ENCODE results near the gene DENND1A. TPM values are rescaled to one million over a fixed set of nuclear protein-coding genes. Genes with fewer than 3 reads are reported as not detected.

Gene DENND1A
- total RNA-seq, 1 donor from 2014 or later = 9.0 TPM

DNA sequence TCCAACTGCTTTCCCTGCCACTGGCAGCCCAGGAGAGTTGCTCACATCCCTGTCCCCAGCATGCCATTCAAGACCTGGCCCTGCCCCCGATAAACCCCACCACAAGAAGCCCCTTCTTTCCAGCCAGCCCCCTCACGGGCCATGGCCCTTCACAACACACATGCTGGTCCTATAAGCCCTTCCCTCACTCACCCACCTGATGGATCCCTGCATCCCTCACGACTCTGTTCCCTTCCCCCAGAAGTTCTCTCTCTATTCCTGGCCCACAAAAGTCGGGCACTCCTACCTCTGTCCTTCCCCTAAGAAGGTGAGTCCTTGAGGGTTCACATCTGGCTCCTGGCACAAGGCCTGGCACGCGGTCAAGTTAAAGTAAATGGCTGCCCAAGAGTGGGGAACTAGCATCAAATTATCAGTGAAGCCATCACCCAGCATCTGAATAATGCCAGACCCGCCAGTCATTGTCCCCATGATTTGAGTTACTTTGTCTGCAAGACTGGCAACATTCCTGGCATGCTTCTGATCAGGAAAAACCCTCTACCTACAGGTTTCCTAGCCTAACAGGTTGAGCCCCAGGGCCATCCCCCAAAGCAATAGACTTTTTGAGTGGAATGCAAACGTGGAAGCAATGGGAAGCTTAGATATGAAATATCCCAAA is 508.0 kb downstream of the DENND1A start:
- ATAC-seq = no peak

GRCh38 chr9:123421186-123421585 is 508.7 kb downstream of the DENND1A start:
- ATAC-seq = no peak

DNA sequence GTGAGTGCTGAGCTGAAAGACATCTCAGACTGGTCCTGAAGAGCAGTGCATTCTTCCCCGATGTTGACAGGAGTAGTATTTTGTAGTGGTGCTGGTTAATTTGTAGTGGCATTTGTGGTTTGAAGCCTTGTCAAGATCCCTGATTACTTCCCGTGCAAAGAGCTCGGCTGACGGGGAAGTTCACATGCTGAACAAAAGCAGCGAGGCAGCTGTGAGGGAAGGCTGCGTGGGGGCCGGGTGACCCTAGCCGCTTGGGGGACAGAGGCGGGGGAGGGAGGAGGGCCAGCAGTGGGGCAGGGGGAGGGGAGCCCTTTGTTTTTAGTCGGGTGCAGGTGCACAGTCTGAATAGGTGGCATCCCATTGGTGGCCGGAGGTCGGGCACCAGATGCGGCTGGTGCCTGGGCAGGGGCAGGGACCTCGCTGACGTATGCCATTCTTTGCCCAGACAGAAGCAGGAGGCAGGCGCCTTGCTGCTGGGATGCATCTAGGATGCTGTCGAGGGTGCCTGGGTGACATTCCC is 509.3 kb downstream of the DENND1A start:
- no peak for ATAC-seq

GRCh38 chr9:123419721-123420591 is 510.0 kb downstream of the DENND1A start:
- no peak for ATAC-seq

- no peak for ATAC-seq
These were observed 510.8 kb downstream of the DENND1A start for GRCh38 chr9:123419091-123419490.

DNA sequence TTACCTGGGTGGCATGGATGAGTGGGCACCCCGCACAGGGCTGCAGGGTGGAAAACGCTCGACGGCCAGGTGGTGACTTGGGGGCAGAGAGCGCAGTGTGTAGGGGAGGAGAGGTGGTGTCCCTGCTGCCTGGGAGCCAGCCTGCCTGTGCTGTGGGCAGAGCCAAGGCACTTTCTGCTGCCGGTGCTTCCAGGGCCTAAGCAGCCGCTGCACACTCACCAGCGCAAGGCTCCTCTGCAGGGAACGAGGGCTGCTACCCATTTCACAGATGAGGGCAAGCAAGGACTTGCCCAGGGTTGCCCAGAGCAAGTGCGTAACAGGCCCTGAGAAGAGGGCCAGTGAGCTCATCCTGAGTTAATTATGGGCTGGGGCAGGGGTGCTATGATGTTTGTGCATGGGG is 511.4 kb downstream of the DENND1A start:
- ATAC-seq = no peak

DNA sequence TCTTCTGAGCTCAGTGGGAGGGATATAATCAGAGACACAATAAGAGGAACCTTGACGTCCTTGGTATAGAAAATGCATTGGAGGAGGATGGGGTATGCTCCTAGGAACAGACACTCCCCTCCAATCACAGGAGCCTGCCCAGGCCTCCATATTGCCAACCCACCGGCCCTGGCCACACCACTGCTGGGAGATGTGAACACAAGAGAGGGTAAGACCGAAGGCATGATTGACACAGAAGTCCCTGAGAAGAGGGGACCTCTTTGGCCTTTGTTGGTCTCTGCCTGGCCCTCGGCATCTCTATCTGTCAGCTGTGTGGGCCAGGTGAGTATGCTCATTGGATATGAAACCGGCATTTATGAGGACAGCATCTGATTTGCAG is 511.9 kb downstream of the DENND1A start:
- ATAC-seq = no peak

DNA sequence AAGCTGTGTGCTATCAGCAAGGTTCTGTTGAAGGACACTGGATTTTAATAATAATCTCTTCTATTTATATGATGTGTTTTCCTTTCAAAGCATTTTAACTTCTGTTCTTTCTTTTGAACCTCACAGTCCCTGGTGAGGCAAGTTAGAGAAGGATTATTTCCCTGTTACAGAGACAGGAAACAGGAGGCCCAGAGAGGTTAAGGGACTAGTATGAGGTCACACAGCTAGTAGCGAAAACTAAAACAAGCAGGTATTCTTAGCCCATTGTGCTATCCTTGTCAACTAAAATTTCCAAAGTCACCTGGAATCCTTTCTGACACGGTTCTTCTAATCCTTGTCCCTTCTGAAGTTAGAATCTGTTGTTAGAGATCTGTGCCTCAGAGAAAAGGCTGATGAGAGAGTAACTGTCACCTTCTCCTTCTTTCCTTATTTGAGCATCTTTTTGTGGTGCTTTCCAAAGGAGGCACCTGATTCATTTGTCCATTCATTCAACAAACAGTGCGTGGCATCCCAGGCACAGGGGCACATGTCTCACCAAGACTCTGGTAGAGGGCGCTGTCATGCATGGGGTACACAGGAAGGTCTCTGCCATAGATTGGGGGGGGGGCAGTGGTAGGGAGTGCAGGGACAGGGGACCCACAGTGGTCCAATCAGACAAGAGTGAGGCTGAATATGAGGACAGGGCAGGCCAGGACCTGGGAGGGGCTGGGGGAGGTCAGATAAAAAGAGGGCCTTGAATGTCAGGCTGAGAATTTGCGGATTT is 512.5 kb downstream of the DENND1A start:
- ATAC-seq = no peak

GRCh38 chr9:123416176-123416575 is 513.8 kb downstream of the DENND1A start:
- no peak for ATAC-seq

DNA sequence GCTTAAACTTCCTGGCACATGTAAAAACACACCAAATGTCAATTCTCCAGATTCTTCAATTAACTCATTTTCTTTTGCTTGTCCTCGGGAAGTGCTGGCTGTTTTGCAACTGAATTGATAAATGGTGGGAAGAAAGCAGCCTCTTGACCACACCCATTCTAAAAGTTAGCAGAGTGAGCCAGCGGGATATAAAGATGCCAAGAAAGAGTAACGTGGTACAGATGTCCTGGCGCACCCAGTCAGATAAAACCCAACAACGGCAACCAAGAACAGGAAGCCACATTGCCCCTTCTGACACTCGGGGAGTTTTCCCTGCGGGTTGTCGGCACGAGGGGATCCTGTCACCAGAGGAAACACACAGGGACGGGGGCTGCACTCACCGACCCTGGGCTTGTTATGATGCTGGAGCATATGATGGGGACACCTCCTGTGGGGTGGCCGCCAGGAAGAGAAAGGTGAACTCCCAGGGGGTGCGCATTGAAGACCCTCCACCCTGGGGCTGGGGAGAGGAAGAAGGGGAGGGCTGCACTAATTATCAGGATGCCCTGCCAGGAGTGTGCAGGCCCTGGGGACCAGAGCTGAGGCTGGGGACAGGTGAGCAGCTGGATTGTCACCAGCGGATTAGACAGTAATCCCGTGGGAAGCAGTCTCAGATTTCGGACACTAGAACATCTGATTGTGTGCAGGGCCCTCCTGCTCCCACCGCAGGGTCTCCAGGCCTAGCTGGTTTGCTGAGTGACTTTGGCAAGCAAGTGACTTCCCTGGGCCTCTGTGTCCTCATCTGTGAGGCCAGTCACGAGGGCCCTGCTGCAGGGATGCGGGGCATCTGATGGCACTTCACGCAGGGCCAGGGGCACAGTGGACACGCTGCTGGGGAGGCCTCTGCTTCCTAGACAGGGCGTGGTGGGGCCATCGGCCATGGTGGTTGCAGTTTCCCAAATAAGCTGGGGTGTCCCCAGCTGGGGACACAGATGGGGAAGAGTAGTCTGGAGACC is 514.7 kb downstream of the DENND1A start:
- ATAC-seq = no peak

DNA sequence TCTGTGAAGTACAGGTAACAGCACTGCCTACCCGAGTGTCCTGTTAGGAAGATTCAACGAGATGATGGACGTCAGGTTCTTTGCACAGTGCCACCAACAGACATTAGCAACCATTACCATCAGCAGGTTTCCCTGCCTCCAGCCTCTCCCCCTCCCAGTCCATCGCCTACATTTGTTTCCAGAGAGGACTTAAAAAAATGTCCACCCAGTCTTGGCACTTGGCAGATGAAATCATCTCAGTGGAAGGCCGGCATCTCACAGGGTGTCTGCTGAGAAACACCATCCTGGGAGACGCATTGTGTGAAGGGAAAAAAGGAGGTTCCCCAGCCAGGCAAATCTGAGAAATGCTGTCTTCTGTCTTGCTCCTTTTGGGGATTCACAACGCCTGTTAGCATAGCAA is 515.7 kb downstream of the DENND1A start:
- ATAC-seq = no peak

GRCh38 chr9:123412171-123412820 is 517.6 kb downstream of the DENND1A start:
- ATAC-seq = no peak

- ATAC-seq = no peak
These were observed 518.3 kb downstream of the DENND1A start for GRCh38 chr9:123411636-123412035.

DNA sequence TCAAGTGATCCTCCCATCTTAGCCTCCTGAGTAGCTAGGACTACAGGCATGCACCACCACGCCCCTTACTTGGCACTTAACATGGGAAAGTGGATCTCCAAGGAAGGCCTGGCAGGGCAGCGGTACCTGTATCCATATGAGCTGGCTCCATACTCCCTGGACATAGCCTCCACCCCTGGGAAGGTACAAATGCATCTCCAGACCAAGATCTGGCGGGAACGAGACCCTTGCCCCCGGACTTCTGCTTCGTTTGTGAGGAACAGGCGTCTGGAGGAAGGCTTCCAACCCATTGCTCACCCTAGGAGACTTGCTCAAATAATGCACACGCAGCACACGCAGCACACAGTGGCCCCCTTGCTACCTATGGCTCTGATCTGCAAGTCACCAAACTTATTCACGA is 518.7 kb downstream of the DENND1A start:
- ATAC-seq = no peak

DNA sequence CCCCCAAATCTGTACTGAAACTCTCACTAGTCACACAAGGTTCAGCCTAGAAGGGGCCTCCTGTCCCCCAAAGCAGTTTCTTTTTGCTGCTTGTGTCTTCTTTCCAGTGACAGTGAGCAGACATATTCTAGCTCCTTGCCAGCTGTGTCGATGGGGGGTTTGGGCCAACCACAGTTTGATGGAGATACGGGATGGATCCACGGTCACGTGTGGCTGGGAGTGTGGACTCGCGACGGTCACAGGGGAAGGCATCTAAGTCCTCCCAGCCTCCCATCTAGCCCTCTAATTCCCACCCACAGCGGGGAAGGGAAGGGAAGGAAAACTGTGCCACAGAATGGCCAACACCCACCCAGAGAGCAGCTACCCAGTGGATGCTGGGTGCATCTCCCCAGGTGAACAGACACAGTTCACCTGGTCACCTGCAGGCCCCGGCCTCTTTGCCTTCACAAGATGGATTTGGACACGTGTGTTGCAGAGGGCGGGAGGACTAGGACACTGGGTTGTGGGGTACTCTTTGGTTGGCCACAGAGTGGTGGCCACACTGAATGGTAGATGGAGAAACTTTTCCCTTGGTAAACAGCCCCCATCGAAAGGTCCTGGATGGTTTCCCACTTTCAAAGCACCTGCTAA is 519.5 kb downstream of the DENND1A start:
- no peak for ATAC-seq

GRCh38 chr9:123408313-123409262 is 521.3 kb downstream of the DENND1A start:
- ATAC-seq = no peak

DNA sequence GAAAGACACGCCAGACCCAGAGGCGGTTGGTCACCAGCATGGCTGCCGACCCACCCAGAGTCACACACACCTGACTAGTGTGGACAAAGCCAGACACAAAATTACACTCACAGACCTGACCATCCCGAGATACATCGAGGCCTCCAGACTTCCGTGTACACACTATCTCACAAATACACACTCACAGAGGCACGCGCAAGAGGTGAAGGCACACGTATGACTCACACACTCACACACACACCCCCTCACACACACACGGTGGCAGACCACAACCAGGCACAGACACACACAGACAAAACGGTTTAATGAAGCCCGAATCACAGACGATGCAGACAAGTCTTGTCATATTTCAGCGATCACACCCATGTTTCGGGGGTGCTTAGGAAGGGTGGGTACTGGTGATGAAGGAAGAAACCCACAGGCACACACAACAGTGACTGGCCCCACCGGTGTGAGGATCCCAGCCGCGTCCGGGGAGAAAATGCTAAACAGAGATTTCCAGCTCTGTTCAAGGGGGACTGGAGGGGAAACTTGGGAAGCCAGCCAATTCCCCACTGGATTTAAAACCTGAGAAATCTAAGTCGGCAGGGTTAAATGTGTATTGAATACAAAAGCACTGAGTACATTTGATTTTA is 522.6 kb downstream of the DENND1A start:
- ATAC-seq = peak; percentile 37

DNA sequence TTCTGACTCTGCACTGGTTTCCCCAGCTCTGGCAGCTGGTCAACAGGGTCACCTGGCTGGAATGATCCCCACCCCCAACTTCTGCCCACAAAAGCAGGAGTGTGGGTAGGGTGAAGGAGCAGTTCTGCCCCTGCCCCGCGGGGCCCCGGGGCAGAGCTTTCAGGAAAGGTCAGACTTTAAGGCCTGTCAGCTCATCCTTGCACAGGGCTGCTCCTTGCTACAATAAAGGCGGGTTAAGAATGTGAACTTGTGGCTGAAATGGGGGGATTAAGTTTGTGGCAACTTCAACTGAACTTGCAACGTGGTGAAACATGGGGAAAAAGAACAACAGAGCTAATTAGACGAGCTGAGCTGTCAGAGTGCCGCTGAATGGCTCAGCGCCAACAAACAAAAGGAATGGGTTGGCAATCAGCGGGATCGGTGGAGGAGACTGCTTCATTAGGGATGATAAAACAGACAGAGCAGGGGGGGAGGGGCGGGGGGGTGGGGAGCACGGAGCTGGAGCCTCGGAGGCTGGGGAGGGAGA is 523.2 kb downstream of the DENND1A start:
- no peak for ATAC-seq

- no peak for ATAC-seq
These were observed 523.9 kb downstream of the DENND1A start for GRCh38 chr9:123406016-123406415.
